ENCODE data around the gene HSPG2.
"Not testable (repeated sequence)": the region's sequence is repeated elsewhere in the genome, so short reads cannot be mapped to it uniquely, and the experiment has no call there.

The HSPG2 gene

GRCh38 chr1:21950734-21951133 lies 13.6 kb upstream of the HSPG2 start:
- intact Hi-C loops (cut with DNase I; ENCODE audit: low total_unique reads), result no loop called here
- no peaks in the 10 kb centered on the region for H3K9me3 ChIP-seq

GRCh38 chr1:21946836-21947587 lies 9.9 kb upstream of the HSPG2 start:
- Histone ChIP-seq H3K4me1 (peaks cover 0 to 33% (median 17%) of the 10 kb centered on the region in 4 donors), H3K9me3 (no peaks in the 10 kb centered on the region), H3K36me3 (no peaks in the 10 kb centered on the region), H3K27me3 (no peaks in the 10 kb centered on the region), H3K27ac (no peak overlapping the region), H3K4me3 (no peak overlapping the region)
- intact Hi-C loops (cut with DNase I; ENCODE audit: low total_unique reads), result no loop called here
- DNase-seq, result no peak
- TF ChIP-seq CTCF (IDR thresholded peaks at IDR 0.05), result no peak

More at GRCh38 chr1:21950734-21951133, 13.6 kb upstream of the HSPG2 start:
- Histone ChIP-seq H3K36me3 (no peaks in the 10 kb centered on the region), H3K4me1 (peaks cover 0 to 9% (median 8%) of the 10 kb centered on the region in 4 donors), H3K4me3 (no peak overlapping the region), H3K27me3 (no peaks in the 10 kb centered on the region), H3K27ac (no peak overlapping the region)
- no peak for TF ChIP-seq CTCF (IDR thresholded peaks at IDR 0.05)
- DNase-seq, result peak in 1 of 2 donors; percentile 55

- Histone ChIP-seq H3K36me3 (no peaks in the 10 kb centered on the region), H3K27ac (peak overlapping the region; percentile 70 to 88), H3K4me1 (peaks cover 0 to 56% (median 34%) of the 10 kb centered on the region in 4 donors), H3K9me3 (no peaks in the 10 kb centered on the region), H3K4me3 (no peak overlapping the region), H3K27me3 (no peaks in the 10 kb centered on the region)
- TF ChIP-seq CTCF (IDR thresholded peaks at IDR 0.05), result no peak
- no peak for DNase-seq
- intact Hi-C loops (cut with DNase I; ENCODE audit: low total_unique reads), result loop anchor here (5.0 kb wide), 1 partner anchor 42 kb away; no protein-coding TSS in a partner anchor
These were observed 7.6 kb upstream of the HSPG2 start for GRCh38 chr1:21944733-21945073.

GRCh38 chr1:21942959-21943640 lies 6.0 kb upstream of the HSPG2 start:
- not testable (repeated sequence) for H3K9me3 ChIP-seq, H3K4me3 ChIP-seq, H3K27me3 ChIP-seq, H3K36me3 ChIP-seq
- peak; percentile 68 to 89 for DNase-seq
- intact Hi-C loops (cut with DNase I; ENCODE audit: low total_unique reads), result loop anchor here (5.0 kb wide), 1 partner anchor 41 kb away; no protein-coding TSS in a partner anchor
- peaks cover 0 to 72% (median 50%) of the 10 kb centered on the region in 4 donors for H3K4me1 ChIP-seq
- peak overlapping the region; percentile 88 to 89 for H3K27ac ChIP-seq

- intact Hi-C loops (cut with DNase I; ENCODE audit: low total_unique reads), result loop anchor here (5.0 kb wide), 1 partner anchor 40 kb away; no protein-coding TSS in a partner anchor
- Histone ChIP-seq H3K27ac (peak overlapping the region; percentile 88 to 89), H3K27me3 (no peaks in the 10 kb centered on the region), H3K36me3 (no peaks in the 10 kb centered on the region), H3K9me3 (no peaks in the 10 kb centered on the region), H3K4me1 (peaks cover 0 to 78% (median 55%) of the 10 kb centered on the region in 4 donors), H3K4me3 (no peak overlapping the region)
- no peak for TF ChIP-seq CTCF (IDR thresholded peaks at IDR 0.05)
- DNase-seq, result no peak
These were observed 5.4 kb upstream of the HSPG2 start for GRCh38 chr1:21942464-21942863.

DNA sequence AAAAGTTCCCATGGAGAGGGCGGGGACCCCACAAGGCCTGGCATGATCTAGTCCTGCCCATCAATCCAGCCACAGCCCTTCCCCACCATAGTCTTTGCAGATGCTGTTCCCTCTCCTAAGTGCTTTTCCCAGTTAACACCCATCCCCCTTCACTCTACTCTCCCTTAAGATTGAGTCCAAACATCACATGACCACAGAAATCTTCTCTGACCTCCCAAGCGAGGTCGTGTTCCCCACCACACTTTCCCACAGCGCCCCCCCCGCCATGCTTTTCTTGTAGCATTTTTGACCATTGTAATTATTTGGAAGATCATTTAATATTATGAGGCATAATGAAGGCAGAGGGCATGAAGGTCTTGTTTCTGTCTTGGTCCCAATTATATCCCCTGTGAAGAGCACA lies 4.3 kb upstream of the HSPG2 start:
- TF ChIP-seq CTCF (IDR thresholded peaks at IDR 0.05), result no peak
- Histone ChIP-seq H3K27me3 (no peaks in the 10 kb centered on the region), H3K27ac (peak overlapping the region; percentile 88 to 89), H3K4me3 (no peak overlapping the region), H3K4me1 (peaks cover 0 to 79% (median 56%) of the 10 kb centered on the region in 4 donors), H3K9me3 (no peaks in the 10 kb centered on the region), H3K36me3 (no peaks in the 10 kb centered on the region)
- intact Hi-C loops (cut with DNase I; ENCODE audit: low total_unique reads), result loop anchor here (5.0 kb wide), 1 partner anchor 39 kb away; no protein-coding TSS in a partner anchor
- no peak for DNase-seq

Measured in tibial artery (tissue), 4 donors.